OCI-LY3 (cell line): ENCODE results near the gene LTA.
"Not testable (repeated sequence)": the region's sequence is repeated elsewhere in the genome, so short reads cannot be mapped to it uniquely, and the experiment has no call there.

ENCODE experiments used
- H2AFZ ChIP-seq: fragments of 200-600, 300-600 bp; shearing (Covaris generic); 2 replicates; pipeline ENCODE4 v1.6.0; 2014; ENCODE audit warnings: antibody characterized with exemption, low read depth, low read length
- H3K27ac ChIP-seq: fragments of 200-600, 300-600 bp; sonication (generic); 2 replicates; pipeline ENCODE4 v1.5.1; 2014; ENCODE audit warnings: mild to moderate bottlenecking, low read length, moderate library complexity, mixed read lengths
- H3K27me3 ChIP-seq: fragments of 200-600, 300-600 bp; sonication (generic); 2 replicates; pipeline ENCODE4 v1.6.1; 2014; ENCODE audit warnings: low read depth, low read length, mixed read lengths
- H3K36me3 ChIP-seq: fragments of 200-600, 300-600 bp; sonication (generic); replicated peaks from 2 replicates; pipeline ENCODE3; 2014; ENCODE audit warnings: low read depth, low read length, mixed read lengths
- H3K4me1 ChIP-seq: fragments of 300-600, 200-600 bp; sonication (generic); 2 replicates; pipeline ENCODE4 v1.6.1; 2014; ENCODE audit warnings: low read length, mixed read lengths
- H3K4me2 ChIP-seq: fragments of 200-600, 300-600 bp; sonication (generic); 2 replicates; pipeline ENCODE4 v1.6.1; 2014; ENCODE audit warnings: low read length, mixed read lengths
- H3K4me3 ChIP-seq: fragments of 300-600, 200-600 bp; sonication (generic); 2 replicates; pipeline ENCODE4 v1.5.1; 2014; ENCODE audit warnings: antibody characterized with exemption, mild to moderate bottlenecking, low read length, moderate library complexity
- H3K79me2 ChIP-seq: fragments of 300-600, 200-600 bp; shearing (Covaris generic); 2 replicates; pipeline ENCODE4 v1.6.1; 2014; ENCODE audit warnings: mild to moderate bottlenecking, low read length, mixed read lengths
- H3K9ac ChIP-seq: fragments of 300-600, 200-600 bp; shearing (Covaris generic); 2 replicates; pipeline ENCODE4 v1.6.0; 2014; ENCODE audit warnings: mild to moderate bottlenecking, low read length, moderate library complexity
- H3K9me3 ChIP-seq: fragments of 200-600, 300-600 bp; shearing (Covaris generic); 2 replicates; pipeline ENCODE4 v1.6.1; 2014; ENCODE audit warnings: low read length, mixed read lengths; ENCODE audit not compliant: insufficient read depth
- H4K20me1 ChIP-seq: fragments of 200-600, 300-600 bp; sonication (generic); 2 replicates; pipeline ENCODE4 v1.6.1; 2016; ENCODE audit warnings: low read length, mixed read lengths; ENCODE audit not compliant: insufficient read depth
- EZH2phosphoT487 ChIP-seq: fragments of 200-600 bp; shearing (Covaris generic); IDR thresholded peaks from 2 replicates; pipeline ENCODE4 v1.6.1; 2018; ENCODE audit warnings: antibody characterized with exemption, mixed run types, low read depth
- TF ChIP-seq, protein P1 (sequence below): fragments of 200-600, 300-600 bp; sonication (generic); IDR thresholded peaks from 2 replicates; pipeline ENCODE4 v1.5.1; 2014; ENCODE audit warnings: antibody characterized with exemption, low read length, low read depth

Gene LTA

DNA sequence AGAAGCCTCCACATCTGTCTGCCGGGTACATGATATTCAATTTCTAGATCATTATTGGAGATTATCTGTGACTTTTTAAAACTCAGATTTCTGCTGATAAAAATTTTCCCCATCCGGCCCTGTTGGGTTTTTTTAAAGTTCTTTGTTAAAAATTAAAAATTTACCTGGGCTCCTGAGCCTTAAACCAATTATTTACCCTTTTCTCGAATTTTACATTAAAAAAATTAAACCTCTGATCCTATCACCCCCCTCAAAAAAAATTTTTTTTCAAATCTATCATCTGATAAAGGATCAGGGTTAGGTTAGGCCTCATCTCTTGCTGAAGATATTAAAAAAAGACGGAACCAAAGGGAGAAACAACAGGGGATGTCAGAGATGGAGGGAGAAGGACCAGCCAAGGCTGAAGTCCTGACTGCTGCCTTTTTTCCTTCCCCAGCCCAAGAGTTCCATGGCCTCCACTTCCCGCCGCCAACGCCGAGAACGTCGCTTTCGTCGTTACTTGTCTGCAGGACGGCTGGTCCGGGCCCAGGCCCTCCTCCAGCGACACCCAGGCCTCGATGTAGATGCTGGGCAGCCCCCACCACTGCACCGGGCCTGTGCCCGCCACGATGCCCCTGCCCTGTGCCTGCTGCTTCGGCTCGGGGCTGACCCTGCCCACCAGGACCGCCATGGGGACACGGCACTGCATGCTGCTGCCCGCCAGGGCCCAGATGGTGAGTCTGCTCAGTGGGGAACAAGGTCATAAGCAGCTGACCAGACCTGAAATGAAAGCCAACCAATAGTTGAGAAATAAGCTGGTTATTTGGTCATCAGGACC is 24.2 kb upstream of the LTA start:
- H2AFZ ChIP-seq = no peak overlapping the region
- TF ChIP-seq, protein P1, sequence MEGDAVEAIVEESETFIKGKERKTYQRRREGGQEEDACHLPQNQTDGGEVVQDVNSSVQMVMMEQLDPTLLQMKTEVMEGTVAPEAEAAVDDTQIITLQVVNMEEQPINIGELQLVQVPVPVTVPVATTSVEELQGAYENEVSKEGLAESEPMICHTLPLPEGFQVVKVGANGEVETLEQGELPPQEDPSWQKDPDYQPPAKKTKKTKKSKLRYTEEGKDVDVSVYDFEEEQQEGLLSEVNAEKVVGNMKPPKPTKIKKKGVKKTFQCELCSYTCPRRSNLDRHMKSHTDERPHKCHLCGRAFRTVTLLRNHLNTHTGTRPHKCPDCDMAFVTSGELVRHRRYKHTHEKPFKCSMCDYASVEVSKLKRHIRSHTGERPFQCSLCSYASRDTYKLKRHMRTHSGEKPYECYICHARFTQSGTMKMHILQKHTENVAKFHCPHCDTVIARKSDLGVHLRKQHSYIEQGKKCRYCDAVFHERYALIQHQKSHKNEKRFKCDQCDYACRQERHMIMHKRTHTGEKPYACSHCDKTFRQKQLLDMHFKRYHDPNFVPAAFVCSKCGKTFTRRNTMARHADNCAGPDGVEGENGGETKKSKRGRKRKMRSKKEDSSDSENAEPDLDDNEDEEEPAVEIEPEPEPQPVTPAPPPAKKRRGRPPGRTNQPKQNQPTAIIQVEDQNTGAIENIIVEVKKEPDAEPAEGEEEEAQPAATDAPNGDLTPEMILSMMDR = no peak
- TF ChIP-seq EZH2phosphoT487 = no peak

DNA sequence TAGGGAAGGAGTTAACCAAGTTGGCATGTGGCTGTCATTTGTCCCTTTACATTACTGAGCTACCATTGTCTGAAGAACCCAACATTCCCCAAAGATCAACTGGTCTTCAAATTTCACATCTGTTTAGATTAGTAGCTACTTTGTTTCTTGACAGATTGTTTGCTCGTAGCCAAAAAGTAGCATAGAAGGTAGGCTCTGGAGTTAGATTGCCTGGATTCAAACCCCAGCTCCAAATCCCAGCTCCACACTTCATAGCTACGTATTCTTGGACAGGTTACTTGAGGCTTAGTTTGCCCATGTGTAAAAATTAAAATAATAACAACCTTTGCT is 23.6 kb upstream of the LTA start:
- Histone ChIP-seq H4K20me1 (no peaks in the 10 kb centered on the region), H3K4me2 (peak overlapping the region; percentile 84), H3K79me2 (peaks cover 13% of the 10 kb centered on the region), H3K9ac (0 out of 2 replicates have a peak overlapping the region, but pooled peaks have one; percentile 74), H3K4me3 (no peak overlapping the region), H3K27me3 (no peaks in the 10 kb centered on the region), H3K4me1 (peaks cover 22% of the 10 kb centered on the region), H3K9me3 (no peaks in the 10 kb centered on the region), H3K27ac (no peak overlapping the region), H3K36me3 (peaks cover 7% of the 10 kb centered on the region), H2AFZ (no peak overlapping the region)
- TF ChIP-seq EZH2phosphoT487 = no peak
- TF ChIP-seq, protein P1 = no peak

More for the DNA sequence above, 24.2 kb upstream of the LTA start:
- Histone ChIP-seq H3K9me3 (no peaks in the 10 kb centered on the region), H3K27ac (peak overlapping the region; percentile 48), H3K27me3 (no peaks in the 10 kb centered on the region), H3K79me2 (peaks cover 16% of the 10 kb centered on the region), H3K4me2 (peak overlapping the region; percentile 84), H3K4me3 (peak overlapping the region; percentile 81), H3K9ac (peak overlapping the region; percentile 74), H3K36me3 (peaks cover 4% of the 10 kb centered on the region), H3K4me1 (peaks cover 25% of the 10 kb centered on the region), H4K20me1 (no peaks in the 10 kb centered on the region)

DNA sequence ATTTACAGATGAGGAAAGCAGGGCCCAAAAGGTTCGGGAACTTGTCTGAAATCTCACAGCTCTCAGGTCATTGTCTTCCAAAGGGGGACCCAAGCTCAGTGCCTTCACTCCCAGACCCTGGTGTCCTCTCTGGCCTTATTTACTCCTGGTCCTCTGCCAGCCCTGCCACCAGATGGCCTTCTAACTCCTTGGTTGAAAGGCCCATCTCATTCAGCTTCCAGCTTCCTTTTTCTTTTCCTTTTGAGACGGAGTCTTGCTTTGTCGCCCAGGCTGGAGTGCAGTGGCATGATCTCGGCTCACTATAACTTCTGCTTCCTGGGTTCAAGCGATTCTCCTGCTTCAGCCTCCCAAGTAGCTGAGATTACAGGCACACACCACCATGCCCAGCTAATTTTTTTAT is 20.7 kb upstream of the LTA start:
- H3K4me3 ChIP-seq, H3K4me2 ChIP-seq, H3K36me3 ChIP-seq, H3K9ac ChIP-seq, H4K20me1 ChIP-seq, H3K27me3 ChIP-seq, H3K9me3 ChIP-seq, H2AFZ ChIP-seq: not testable (repeated sequence)
- Histone ChIP-seq H3K4me1 (peaks cover 37% of the 10 kb centered on the region), H3K79me2 (peaks cover 20% of the 10 kb centered on the region), H3K27ac (peak overlapping the region; percentile 30; the same call in 1 of the 2 replicates)
- TF ChIP-seq, protein P1 = peak; percentile 65

DNA sequence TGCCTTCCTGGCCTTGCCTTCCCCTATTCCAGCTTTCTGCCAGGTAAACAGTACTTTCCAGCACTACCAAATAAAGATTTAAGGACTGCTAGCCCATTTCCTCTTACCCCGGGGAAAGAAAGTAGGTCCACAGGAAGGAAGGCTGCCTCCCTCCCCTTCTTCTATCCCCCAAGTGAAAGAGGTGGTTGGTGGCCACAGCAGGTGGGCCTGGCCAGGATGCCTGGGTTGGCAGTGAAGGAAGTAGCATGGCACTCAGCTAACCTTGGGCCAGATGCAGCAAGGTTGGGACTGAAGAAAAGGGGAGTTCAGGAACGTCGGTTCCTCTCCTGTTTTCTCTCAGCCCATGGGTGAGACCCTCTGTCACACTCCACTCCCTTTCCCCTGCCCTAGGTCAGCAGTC is 15.8 kb upstream of the LTA start:
- H3K27me3 ChIP-seq = no peaks in the 10 kb centered on the region
- H3K4me3 ChIP-seq = peak overlapping the region; percentile 47
- peaks cover 71% of the 10 kb centered on the region for H3K4me1 ChIP-seq
- H3K9me3 ChIP-seq = no peaks in the 10 kb centered on the region
- H3K79me2 ChIP-seq = peaks cover 38% of the 10 kb centered on the region
- no peak overlapping the region for H2AFZ ChIP-seq
- peaks cover 5% of the 10 kb centered on the region for H3K36me3 ChIP-seq
- no peaks in the 10 kb centered on the region for H4K20me1 ChIP-seq
- H3K9ac ChIP-seq = peak overlapping the region; percentile 43; the same call in 1 of the 2 replicates
- peak overlapping the region; percentile 100 for H3K27ac ChIP-seq
- no peak for TF ChIP-seq EZH2phosphoT487
- TF ChIP-seq, protein P1 = no peak
- H3K4me2 ChIP-seq = peak overlapping the region; percentile 46
